ENCODE data around the gene PSAT1.
"Not testable (repeated sequence)": the region's sequence is repeated elsewhere in the genome, so short reads cannot be mapped to it uniquely, and the experiment has no call there.

Gene PSAT1

GRCh38 chr9:78296893-78297671 is at the start of gene PSAT1:
Gene PSAT1 (plus strand): TSS chr9:78297125. CDS start chr9:78297211, 86 bp downstream.
- DNase-seq (ENCODE audit: low read depth) = peak; percentile 93

- DNase-seq (ENCODE audit: low read depth) = no peak
Observed at GRCh38 chr9:78248635-78249034, 48.3 kb upstream of the PSAT1 start.

GRCh38 chr9:78249542-78249941 is 47.4 kb upstream of the PSAT1 start:
- DNase-seq (ENCODE audit: low read depth) = no peak

- DNase-seq (ENCODE audit: low read depth) = no peak
Observed at GRCh38 chr9:78252616-78253015, 44.3 kb upstream of the PSAT1 start.

- no peak for DNase-seq (ENCODE audit: low read depth)
Observed at GRCh38 chr9:78253285-78253684, 43.6 kb upstream of the PSAT1 start.

- DNase-seq (ENCODE audit: low read depth) = peak; percentile 17
Observed at GRCh38 chr9:78261403-78262001, 35.4 kb upstream of the PSAT1 start.

- DNase-seq (ENCODE audit: low read depth) = no peak
Observed at GRCh38 chr9:78262655-78263054, 34.3 kb upstream of the PSAT1 start.

GRCh38 chr9:78267889-78268288 is 29.0 kb upstream of the PSAT1 start:
- no peak for DNase-seq (ENCODE audit: low read depth)

- DNase-seq (ENCODE audit: low read depth) = no peak
Observed at GRCh38 chr9:78269784-78270183, 27.1 kb upstream of the PSAT1 start.

GRCh38 chr9:78272307-78272706 is 24.6 kb upstream of the PSAT1 start:
- DNase-seq (ENCODE audit: low read depth) = no peak

GRCh38 chr9:78273761-78274160 is 23.2 kb upstream of the PSAT1 start:
- DNase-seq (ENCODE audit: low read depth) = no peak

GRCh38 chr9:78278177-78278777 is 18.6 kb upstream of the PSAT1 start:
- DNase-seq (ENCODE audit: low read depth) = peak; percentile 82

- DNase-seq (ENCODE audit: low read depth) = no peak
Observed at GRCh38 chr9:78278801-78279200, 18.1 kb upstream of the PSAT1 start.

GRCh38 chr9:78280982-78281668 is 15.8 kb upstream of the PSAT1 start:
- DNase-seq (ENCODE audit: low read depth) = peak; percentile 61

GRCh38 chr9:78284181-78284580 is 12.7 kb upstream of the PSAT1 start:
- DNase-seq (ENCODE audit: low read depth) = not testable (repeated sequence)

- no peak for DNase-seq (ENCODE audit: low read depth)
Observed at GRCh38 chr9:78286125-78286524, 10.8 kb upstream of the PSAT1 start.

GRCh38 chr9:78286946-78287388 is 10.0 kb upstream of the PSAT1 start:
- DNase-seq (ENCODE audit: low read depth) = no peak

- no peak for DNase-seq (ENCODE audit: low read depth)
Observed at GRCh38 chr9:78288214-78288892, 8.6 kb upstream of the PSAT1 start.

GRCh38 chr9:78289474-78289873 is 7.5 kb upstream of the PSAT1 start:
- DNase-seq (ENCODE audit: low read depth) = no peak

GRCh38 chr9:78291240-78291925 is 5.5 kb upstream of the PSAT1 start:
- no peak for DNase-seq (ENCODE audit: low read depth)

GRCh38 chr9:78292026-78292425 is 4.9 kb upstream of the PSAT1 start:
- DNase-seq (ENCODE audit: low read depth) = no peak
